Measurements from ENCODE around the gene ANO10. TPM values are rescaled to one million over a fixed set of nuclear protein-coding genes. Genes with fewer than 3 reads are reported as not detected.

Gene ANO10
- total and polyA plus RNA-seq, 2 of the 8 experiments (the other 6 are each of a cell fraction or from before 2014, with no cell fraction given), result 38.0 to 53.2 TPM

GRCh38 chr3:43581343-43581742 is 40.5 kb downstream of the ANO10 start (continued):
- TF ChIP-seq CHD7 (IDR thresholded peaks at IDR 0.05; ENCODE audit: insufficient replicate concordance, low read length) (no peak), GABPA (IDR thresholded peaks at IDR 0.05; ENCODE audit: borderline replicate concordance, insufficient read depth, low read length) (no peak), JUN (IDR thresholded peaks at IDR 0.05; ENCODE audit: low read depth, low read length) (no peak), NANOG (IDR thresholded peaks at IDR 0.05; ENCODE audit: insufficient read depth, low read depth, low read length, poor library complexity, severe bottlenecking) (no peak), CBX8 (IDR thresholded peaks at IDR 0.05; ENCODE audit: borderline replicate concordance, low read depth, low read length) (no peak), POU5F1 (IDR thresholded peaks at IDR 0.05; ENCODE audit: low read depth, low read length) (no peak), JUND (IDR thresholded peaks at IDR 0.05; ENCODE audit: low read length) (no peak), CEBPB (IDR thresholded peaks at IDR 0.05; ENCODE audit: low read depth, low read length) (no peak), SRF (IDR thresholded peaks at IDR 0.05; ENCODE audit: low read depth, low read length) (no peak), BACH1 (IDR thresholded peaks at IDR 0.05; ENCODE audit: low read length) (no peak), SP2 (IDR thresholded peaks at IDR 0.05; ENCODE audit: low read length) (no peak), TAF1 (IDR thresholded peaks at IDR 0.05; ENCODE audit: low read depth, low read length) (no peak), CBX5 (IDR thresholded peaks at IDR 0.05; ENCODE audit: low read depth, low read length) (no peak)

Data from H1 (cell line).